ENCODE results near the gene HSPB1.

DNA sequence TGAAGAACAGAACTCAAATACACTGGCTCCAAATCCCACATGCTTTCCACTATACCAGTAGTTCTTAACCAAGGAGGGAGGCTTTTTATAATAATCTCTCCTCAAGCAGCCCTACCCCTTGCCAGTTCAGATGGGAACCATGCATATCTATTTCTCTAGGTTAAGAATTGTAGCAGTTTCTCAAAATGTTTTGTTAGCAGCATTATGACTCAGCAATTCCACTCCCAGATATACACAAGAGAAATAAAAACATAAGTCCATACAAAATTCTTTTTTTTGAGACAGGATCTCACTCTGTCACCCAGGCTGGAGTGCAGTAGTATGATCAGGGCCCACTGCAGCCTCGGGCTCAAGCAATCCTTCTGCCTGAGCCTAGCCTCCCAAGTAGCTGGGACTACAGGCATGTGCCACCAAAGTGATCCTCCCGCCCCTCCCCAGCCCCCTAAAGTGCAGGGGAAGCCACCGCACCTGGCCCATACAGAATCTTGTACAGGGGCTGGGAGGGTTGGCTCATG is 38.2 kb downstream of the HSPB1 start:
- TF ChIP-seq, protein P1, sequence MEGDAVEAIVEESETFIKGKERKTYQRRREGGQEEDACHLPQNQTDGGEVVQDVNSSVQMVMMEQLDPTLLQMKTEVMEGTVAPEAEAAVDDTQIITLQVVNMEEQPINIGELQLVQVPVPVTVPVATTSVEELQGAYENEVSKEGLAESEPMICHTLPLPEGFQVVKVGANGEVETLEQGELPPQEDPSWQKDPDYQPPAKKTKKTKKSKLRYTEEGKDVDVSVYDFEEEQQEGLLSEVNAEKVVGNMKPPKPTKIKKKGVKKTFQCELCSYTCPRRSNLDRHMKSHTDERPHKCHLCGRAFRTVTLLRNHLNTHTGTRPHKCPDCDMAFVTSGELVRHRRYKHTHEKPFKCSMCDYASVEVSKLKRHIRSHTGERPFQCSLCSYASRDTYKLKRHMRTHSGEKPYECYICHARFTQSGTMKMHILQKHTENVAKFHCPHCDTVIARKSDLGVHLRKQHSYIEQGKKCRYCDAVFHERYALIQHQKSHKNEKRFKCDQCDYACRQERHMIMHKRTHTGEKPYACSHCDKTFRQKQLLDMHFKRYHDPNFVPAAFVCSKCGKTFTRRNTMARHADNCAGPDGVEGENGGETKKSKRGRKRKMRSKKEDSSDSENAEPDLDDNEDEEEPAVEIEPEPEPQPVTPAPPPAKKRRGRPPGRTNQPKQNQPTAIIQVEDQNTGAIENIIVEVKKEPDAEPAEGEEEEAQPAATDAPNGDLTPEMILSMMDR (IDR thresholded peaks at IDR 0.05), result no peak
- no peak for TF ChIP-seq POLR2A (IDR thresholded peaks at IDR 0.05)

Data from uterus (tissue), 2 donors.